Measurements from ENCODE around the gene PROCR.

The PROCR gene

GRCh38 chr20:35216541-35216940, 44.7 kb downstream of the PROCR start:
- H3K4me3 ChIP-seq (ENCODE audit: low read depth, low read length): no peak overlapping the region
- TF ChIP-seq, protein P1, sequence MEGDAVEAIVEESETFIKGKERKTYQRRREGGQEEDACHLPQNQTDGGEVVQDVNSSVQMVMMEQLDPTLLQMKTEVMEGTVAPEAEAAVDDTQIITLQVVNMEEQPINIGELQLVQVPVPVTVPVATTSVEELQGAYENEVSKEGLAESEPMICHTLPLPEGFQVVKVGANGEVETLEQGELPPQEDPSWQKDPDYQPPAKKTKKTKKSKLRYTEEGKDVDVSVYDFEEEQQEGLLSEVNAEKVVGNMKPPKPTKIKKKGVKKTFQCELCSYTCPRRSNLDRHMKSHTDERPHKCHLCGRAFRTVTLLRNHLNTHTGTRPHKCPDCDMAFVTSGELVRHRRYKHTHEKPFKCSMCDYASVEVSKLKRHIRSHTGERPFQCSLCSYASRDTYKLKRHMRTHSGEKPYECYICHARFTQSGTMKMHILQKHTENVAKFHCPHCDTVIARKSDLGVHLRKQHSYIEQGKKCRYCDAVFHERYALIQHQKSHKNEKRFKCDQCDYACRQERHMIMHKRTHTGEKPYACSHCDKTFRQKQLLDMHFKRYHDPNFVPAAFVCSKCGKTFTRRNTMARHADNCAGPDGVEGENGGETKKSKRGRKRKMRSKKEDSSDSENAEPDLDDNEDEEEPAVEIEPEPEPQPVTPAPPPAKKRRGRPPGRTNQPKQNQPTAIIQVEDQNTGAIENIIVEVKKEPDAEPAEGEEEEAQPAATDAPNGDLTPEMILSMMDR (IDR thresholded peaks at IDR 0.05; ENCODE audit: low read depth, low read length): no peak
- DNase-seq (ENCODE audit: low read depth, low spot score): no peak
- in situ Hi-C loops (cut with HindIII; ENCODE audit: low sequenced_read_pairs): no loop called here

DNA sequence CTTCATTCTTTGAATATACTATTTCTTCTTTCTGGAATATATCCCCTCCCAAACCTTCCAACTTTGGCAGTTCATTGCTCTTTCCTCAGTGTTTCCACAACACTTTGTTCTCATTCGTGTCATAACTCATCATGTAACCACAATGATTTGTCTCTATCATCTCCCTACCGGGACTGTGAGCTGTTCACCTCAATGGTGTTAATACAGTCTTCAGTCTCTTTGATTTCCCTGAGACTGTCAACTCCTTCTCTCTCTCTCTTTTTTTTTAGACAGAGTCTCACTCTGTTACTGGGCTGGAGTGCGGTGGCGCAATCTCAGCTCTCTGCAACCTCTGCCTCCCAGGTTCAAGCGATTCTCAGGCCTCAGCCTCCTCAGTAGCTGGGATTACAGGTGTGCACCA, 52.1 kb downstream of the PROCR start:
- H3K4me3 ChIP-seq (ENCODE audit: low read depth, low read length): no peak overlapping the region
- no peak for DNase-seq (ENCODE audit: low read depth, low spot score)
- TF ChIP-seq, protein P1 (IDR thresholded peaks at IDR 0.05; ENCODE audit: low read depth, low read length): no peak
- in situ Hi-C loops (cut with HindIII; ENCODE audit: low sequenced_read_pairs): no loop called here

GRCh38 chr20:35224536-35224935, 52.7 kb downstream of the PROCR start:
- no peak for DNase-seq (ENCODE audit: low read depth, low spot score)
- in situ Hi-C loops (cut with HindIII; ENCODE audit: low sequenced_read_pairs): no loop called here
- TF ChIP-seq, protein P1 (IDR thresholded peaks at IDR 0.05; ENCODE audit: low read depth, low read length): no peak
- no peak overlapping the region for H3K4me3 ChIP-seq (ENCODE audit: low read depth, low read length)

DNA sequence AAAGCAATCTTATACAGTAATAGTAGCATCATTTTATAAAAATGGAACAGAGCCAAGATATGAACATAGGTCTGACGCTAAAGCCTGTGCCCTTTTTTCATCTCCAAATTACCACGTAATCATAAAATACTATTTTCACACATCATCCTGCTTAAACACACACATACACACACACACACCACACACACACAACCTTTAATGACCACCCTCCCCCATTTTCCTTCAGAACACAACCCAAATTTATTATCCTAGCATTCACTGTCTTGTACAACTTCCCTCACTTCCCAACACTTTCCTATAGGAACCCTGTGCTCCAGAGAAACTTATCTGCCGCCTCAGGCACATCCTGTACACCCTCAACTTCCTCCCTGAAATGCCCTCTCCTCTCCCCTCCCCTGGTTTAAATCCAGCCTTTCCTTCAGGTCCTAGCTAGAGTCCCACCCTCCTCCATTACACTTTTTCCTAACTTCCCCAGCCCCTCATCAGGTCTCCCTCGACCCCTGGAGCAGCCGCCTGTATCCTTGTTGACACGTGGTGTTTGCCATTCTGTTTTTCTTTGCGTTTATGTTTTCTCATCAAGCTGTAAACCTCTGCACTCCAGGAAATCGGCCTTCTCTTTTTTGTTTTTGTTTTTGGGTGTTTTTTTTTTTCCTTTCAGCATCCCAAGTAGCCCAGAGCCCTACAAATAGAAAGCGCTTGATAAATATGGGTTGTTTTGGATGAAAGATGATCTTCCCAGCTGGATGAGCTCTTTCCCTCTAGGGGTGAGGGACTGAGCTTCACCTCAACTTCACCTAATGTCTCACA, 53.6 kb downstream of the PROCR start:
- no peak for DNase-seq (ENCODE audit: low read depth, low spot score)
- in situ Hi-C loops (cut with HindIII; ENCODE audit: low sequenced_read_pairs): no loop called here
- no peak overlapping the region for H3K4me3 ChIP-seq (ENCODE audit: low read depth, low read length)

DNA sequence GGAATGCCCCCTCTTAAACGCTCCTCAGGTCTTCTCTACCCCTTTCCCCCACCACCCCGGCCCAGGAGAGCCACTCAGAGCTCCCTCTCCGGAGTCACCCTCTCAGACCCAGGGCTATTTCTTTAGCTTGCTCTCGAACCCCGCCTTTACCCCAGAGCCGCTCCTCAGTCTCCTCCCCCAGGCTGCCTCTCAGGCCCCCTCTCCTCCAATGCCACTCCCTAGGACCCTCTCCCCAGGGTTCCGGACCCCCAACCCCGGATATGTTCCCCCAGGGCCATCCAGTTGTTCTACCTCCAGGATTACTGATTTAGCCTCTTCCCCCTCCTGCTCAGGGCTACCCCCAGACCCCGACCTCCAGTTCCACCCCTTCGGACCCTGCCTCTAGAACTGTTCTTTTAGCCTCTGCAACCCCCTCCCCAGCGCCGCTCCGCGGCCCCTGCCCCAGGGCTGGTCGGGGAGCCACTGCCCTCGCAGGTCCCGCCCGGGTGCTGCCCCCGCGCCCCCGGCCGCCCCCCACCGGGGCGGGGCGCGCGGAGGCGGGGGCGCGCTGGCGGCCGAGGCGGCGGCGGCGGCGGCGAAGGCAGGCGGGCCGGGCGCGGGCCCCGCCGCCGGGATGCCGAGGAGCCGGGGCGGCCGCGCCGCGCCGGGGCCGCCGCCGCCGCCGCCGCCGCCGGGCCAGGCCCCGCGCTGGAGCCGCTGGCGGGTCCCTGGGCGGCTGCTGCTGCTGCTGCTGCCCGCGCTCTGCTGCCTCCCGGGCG, 54.4 kb downstream of the PROCR start, which contains the start of gene MMP24:
MMP24 (plus strand) TSS at position 565 of the 758 bp plus-strand sequence; CDS start at position 614, 49 bp downstream.
- H3K4me3 ChIP-seq (ENCODE audit: low read depth, low read length): peak within 1 kb of the TSS; percentile 1
- TF ChIP-seq, protein P1 (IDR thresholded peaks at IDR 0.05; ENCODE audit: low read depth, low read length): no peak
- in situ Hi-C loops (cut with HindIII; ENCODE audit: low sequenced_read_pairs): no loop called here
- DNase-seq (ENCODE audit: low read depth, low spot score): no peak

More for the DNA sequence above, 53.6 kb downstream of the PROCR start:
- TF ChIP-seq, protein P1 (IDR thresholded peaks at IDR 0.05; ENCODE audit: low read depth, low read length): no peak
